ENCODE measurements around the gene DDB1. TPM values are rescaled to one million over a fixed set of nuclear protein-coding genes. Genes with fewer than 3 reads are reported as not detected.

Gene DDB1
- total RNA-seq, 1 experiment from 2014 or later = 451 TPM

GRCh38 chr11:61349189-61349751, 16.4 kb upstream of the DDB1 start:
- H3F3A ChIP-seq (ENCODE audit: low read length, unreplicated experiment) = no peaks in the 10 kb centered on the region
- CTCF ChIA-PET = interaction anchor here (0.5 kb wide), 1 partner anchor 14 kb away, joined by 4 read pairs; no protein-coding TSS in a partner anchor
- no peak overlapping the region for H3K4me2 ChIP-seq (ENCODE audit: low read length)
- H3K9me2 ChIP-seq (replicated peaks; ENCODE audit: low read length) = no peaks in the 10 kb centered on the region
- POLR2A ChIA-PET (ENCODE audit: unreplicated experiment) = no interaction called here
- intact Hi-C loops (cut with micrococcal nuclease) = no loop called here
- ATAC-seq = no peak
- H3K4me3 ChIP-seq (ENCODE audit: low read length) = no peak overlapping the region
- H3K9ac ChIP-seq (ENCODE audit: low read length) = no peak overlapping the region
- H2AFZ ChIP-seq (ENCODE audit: low read length) = no peak overlapping the region
- H3K27me3 ChIP-seq (ENCODE audit: low read length) = no peaks in the 10 kb centered on the region
- TF ChIP-seq CTCF (conservative IDR thresholded peaks at IDR 0.05; ENCODE audit: low read depth, low read length) = no peak
- TF ChIP-seq EZH2 (IDR thresholded peaks at IDR 0.05; ENCODE audit: low read length, unreplicated experiment) = no peak
- no peak for TF ChIP-seq EZH2phosphoT487 (IDR thresholded peaks at IDR 0.05; ENCODE audit: borderline replicate concordance, low read length)
- no peaks in the 10 kb centered on the region for H3K4me1 ChIP-seq (ENCODE audit: insufficient read depth, low read length)
- no TSS peak for BruUV-seq (replicated peaks)
- H3K36me3 ChIP-seq (ENCODE audit: low read depth, low read length) = peaks cover 14% of the 10 kb centered on the region; the same call in 1 of the 2 replicates
- no peak for DNase-seq
- no peaks in the 10 kb centered on the region for H3K9me3 ChIP-seq (ENCODE audit: low read length)
- no peak overlapping the region for H3K27ac ChIP-seq (ENCODE audit: low read length)
- H4K20me1 ChIP-seq (ENCODE audit: low read length) = no peaks in the 10 kb centered on the region
- H3K79me2 ChIP-seq (ENCODE audit: low read length) = no peaks in the 10 kb centered on the region

DNA sequence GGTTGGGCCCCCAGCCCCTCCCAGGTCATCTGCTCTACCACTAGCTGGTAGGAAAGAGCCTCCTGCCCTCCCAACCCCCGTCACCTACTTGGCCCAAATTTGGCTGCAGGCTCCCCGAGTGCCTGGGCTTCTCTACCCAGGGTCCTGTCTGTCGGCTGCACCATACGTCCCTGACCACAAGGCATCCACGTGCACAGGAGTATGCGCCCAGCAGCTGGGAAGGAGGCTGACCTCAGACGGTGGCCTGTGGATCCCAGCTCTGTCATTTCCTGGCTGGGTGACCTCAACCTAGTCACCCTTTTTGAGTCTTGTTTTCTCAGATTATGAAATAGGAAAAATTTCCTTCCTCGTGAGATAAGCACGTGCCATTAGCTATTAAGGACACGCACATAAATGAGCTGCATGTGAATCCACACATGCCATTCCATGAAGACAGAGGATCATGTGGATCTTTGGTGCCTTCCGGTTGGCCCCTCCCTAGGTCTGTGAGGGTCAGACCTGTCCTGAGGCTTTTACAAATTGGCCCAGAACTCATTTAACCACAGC, 15.1 kb upstream of the DDB1 start:
- BruUV-seq (replicated peaks) = no TSS peak
- no peak for TF ChIP-seq EZH2 (IDR thresholded peaks at IDR 0.05; ENCODE audit: low read length, unreplicated experiment)
- no peak for TF ChIP-seq CTCF (conservative IDR thresholded peaks at IDR 0.05; ENCODE audit: low read depth, low read length)
- intact Hi-C loops (cut with micrococcal nuclease) = no loop called here
- no peaks in the 10 kb centered on the region for H4K20me1 ChIP-seq (ENCODE audit: low read length)
- no peaks in the 10 kb centered on the region for H3K79me2 ChIP-seq (ENCODE audit: low read length)
- no peak overlapping the region for H3K4me3 ChIP-seq (ENCODE audit: low read length)
- no peak overlapping the region for H2AFZ ChIP-seq (ENCODE audit: low read length)
- no peaks in the 10 kb centered on the region for H3F3A ChIP-seq (ENCODE audit: low read length, unreplicated experiment)
- H3K4me1 ChIP-seq (ENCODE audit: insufficient read depth, low read length) = no peaks in the 10 kb centered on the region
- DNase-seq = no peak
- H3K27me3 ChIP-seq (ENCODE audit: low read length) = no peaks in the 10 kb centered on the region
- H3K9me3 ChIP-seq (ENCODE audit: low read length) = no peaks in the 10 kb centered on the region
- no peak overlapping the region for H3K27ac ChIP-seq (ENCODE audit: low read length)
- H3K36me3 ChIP-seq (ENCODE audit: low read depth, low read length) = peaks cover 10% of the 10 kb centered on the region; the same call in 1 of the 2 replicates
- no peak overlapping the region for H3K4me2 ChIP-seq (ENCODE audit: low read length)
- ChIA-PET POLR2A (ENCODE audit: unreplicated experiment) (interaction anchor here (0.5 kb wide), 1 partner anchor 63 kb away, joined by 3 read pairs; no protein-coding TSS in a partner anchor), CTCF (no interaction called here)
- no peak overlapping the region for H3K9ac ChIP-seq (ENCODE audit: low read length)
- no peak for ATAC-seq
- H3K9me2 ChIP-seq (replicated peaks; ENCODE audit: low read length) = no peaks in the 10 kb centered on the region
